Panc1 (cell line): Measurements from ENCODE around the gene C2CD2. TPM values are rescaled to one million over a fixed set of nuclear protein-coding genes. Genes with fewer than 3 reads are reported as not detected.

Source experiments
- ATAC-seq: fragments of 200-7000 bp; cut with Tn5 transposase; 2 replicates; pipeline ENCODE4 v1.9.1; 2020; ENCODE audit warnings: mild to moderate bottlenecking, moderate library complexity
- BruUV-seq: library from RNA; stranded (reverse); fragments of 400-500 nt; replicated peaks from 2 replicates; lab custom pipeline; 2021; lab: Mats Ljungman, UMichigan
- CTCF ChIA-PET: fragments of 300-600 bp; sonication (Branson Sonifier 250); formaldehyde crosslinking; loops from one replicate; lab custom pipeline; 2022; ENCODE audit warnings: antibody characterized with exemption; lab: Charles Lee
- POLR2A ChIA-PET: fragments of 300-600 bp; sonication (Branson Sonifier 250); formaldehyde crosslinking; loops from one replicate; lab custom pipeline; 2022; ENCODE audit warnings: antibody characterized with exemption; lab: Charles Lee
- DNase-seq: peaks from one replicate; pipeline ENCODE4 v3.0.0-alpha.2; 2010; ENCODE audit warnings: low read depth, low spot score
- H3K27ac ChIP-seq: 2 replicates; pipeline ENCODE4 v1.5.1; 2011; ENCODE audit warnings: mild to moderate bottlenecking, low read length, inconsistent platforms
- H3K27me3 ChIP-seq: fragments of 200-500 bp; sonication (Bioruptor generic); 2 replicates; pipeline ENCODE4 v1.6.0; 2014; ENCODE audit warnings: low read length, inconsistent platforms; ENCODE audit not compliant: control insufficient read depth, insufficient read depth
- H3K36me3 ChIP-seq: fragments of 200-500 bp; sonication (Bioruptor generic); 2 replicates; pipeline ENCODE4 v1.5.1; 2014; ENCODE audit warnings: inconsistent platforms, mild to moderate bottlenecking, low read length, moderate library complexity; ENCODE audit not compliant: control insufficient read depth, insufficient read depth
- H3K4me1 ChIP-seq: 2 replicates; pipeline ENCODE4 v1.5.1; 2011; ENCODE audit warnings: inconsistent platforms, mild to moderate bottlenecking, low read length, moderate library complexity; ENCODE audit not compliant: control insufficient read depth, insufficient read depth
- H3K4me3 ChIP-seq, 2 experiments: 2 replicates each; pipeline ENCODE4 v1.5.1; 2011 to 2012; ENCODE audit warnings: low read depth in 2 of 2, low read length in 2 of 2, mild to moderate bottlenecking in 2 of 2, inconsistent platforms in 1 of 2, moderate library complexity in 1 of 2
- H3K9me3 ChIP-seq: fragments of 200-500 bp; sonication (Bioruptor generic); 2 replicates; pipeline ENCODE4 v1.5.1; 2014; ENCODE audit warnings: low read depth, mild to moderate bottlenecking, inconsistent platforms, low read length, moderate library complexity; ENCODE audit not compliant: control insufficient read depth, insufficient read depth
- CTCF ChIP-seq: fragments of 450-650 bp; IDR thresholded peaks from 2 replicates; pipeline ENCODE4 v1.5.1; 2017; ENCODE audit warnings: mild to moderate bottlenecking
- POLR2AphosphoS5 ChIP-seq: IDR thresholded peaks from 2 replicates; pipeline ENCODE4 v1.6.1; 2012; ENCODE audit warnings: mild to moderate bottlenecking, low read depth, low read length, moderate library complexity
- REST ChIP-seq, 2 experiments: IDR thresholded peaks; 2 replicates each; pipeline ENCODE4 v1.6.1; 2011 to 2012; ENCODE audit warnings: low read depth in 2 of 2, control low read depth in 1 of 2, low read length in 1 of 2, mild to moderate bottlenecking in 1 of 2, moderate library complexity in 1 of 2; ENCODE audit not compliant: insufficient read depth in 1 of 2
- SIN3A ChIP-seq: IDR thresholded peaks from 2 replicates; pipeline ENCODE4 v1.6.1; 2012; ENCODE audit warnings: low read depth, mild to moderate bottlenecking, low read length, moderate library complexity, borderline replicate concordance; ENCODE audit not compliant: insufficient read depth
- TCF7L2 ChIP-seq: IDR thresholded peaks from 2 replicates; pipeline ENCODE4 v1.6.1; 2011; ENCODE audit warnings: mild to moderate bottlenecking, low read depth, low read length, inconsistent platforms
- in situ Hi-C: cut with HindIII; loops from 2 replicates; pipeline ENCODE4 v1.10.0; 2016; ENCODE audit warnings: low sequenced_read_pairs, low pct_unique_long_range_greater_than_20kb
- intact Hi-C: fragments of 100-400 bp; cut with micrococcal nuclease; formaldehyde crosslinking; loops from one replicate; pipeline ENCODE4 v1.10.0; 2022; ENCODE audit not compliant: unreplicated experiment
- total RNA-seq: library from RNA; stranded (reverse); gene quantifications from one replicate; pipeline ENCODE4 v1.2.1, GENCODE V29; 2021; ENCODE audit not compliant: unreplicated experiment

C2CD2 gene
- total RNA-seq, 1 experiment from 2014 or later = 14.0 TPM

- no peaks in the 10 kb centered on the region for H3K27me3 ChIP-seq
- no peak overlapping the region for H3K4me3 ChIP-seq
- no peak for TF ChIP-seq TCF7L2
- TF ChIP-seq CTCF = no peak
- no peak for TF ChIP-seq REST (IDR thresholded peaks at IDR 0.05; ENCODE audit: insufficient read depth in 1 of 2, low read depth in 2 of 2, low read length in 1 of 2)
- no peak for TF ChIP-seq SIN3A
- no peak for TF ChIP-seq POLR2AphosphoS5
- POLR2A ChIA-PET = no interaction called here
- ATAC-seq = no peak
- CTCF ChIA-PET = interaction anchor here (0.6 kb wide), 1 partner anchor 88 kb away, joined by 3 read pairs; no protein-coding TSS in a partner anchor
- intact Hi-C loops = no loop called here
- H3K4me1 ChIP-seq = peaks cover 8% of the 10 kb centered on the region
- BruUV-seq = no TSS peak
- DNase-seq = no peak
- no peak overlapping the region for H3K27ac ChIP-seq
- in situ Hi-C loops = no loop called here
- no peaks in the 10 kb centered on the region; the same call in 1 of the 2 replicates for H3K36me3 ChIP-seq
- no peaks in the 10 kb centered on the region for H3K9me3 ChIP-seq
Observed at GRCh38 chr21:41874611-41875010, 79.2 kb downstream of the C2CD2 start.

- DNase-seq (no peak), ATAC-seq (no peak)
- TF ChIP-seq POLR2AphosphoS5 = no peak
- TF ChIP-seq CTCF = no peak
- no peak for TF ChIP-seq REST (IDR thresholded peaks at IDR 0.05; ENCODE audit: insufficient read depth in 1 of 2, low read depth in 2 of 2, low read length in 1 of 2)
- no peak for TF ChIP-seq TCF7L2
- TF ChIP-seq SIN3A = no peak
- CTCF ChIA-PET = interaction anchor here (0.7 kb wide), 1 partner anchor 238 kb away, joined by 4 read pairs; no protein-coding TSS in a partner anchor
- intact Hi-C loops (no loop called here), in situ Hi-C loops (no loop called here)
- Histone ChIP-seq H3K9me3 (no peaks in the 10 kb centered on the region), H3K4me3 (no peak overlapping the region), H3K4me1 (peaks cover 8% of the 10 kb centered on the region), H3K36me3 (no peaks in the 10 kb centered on the region; the same call in 1 of the 2 replicates), H3K27ac (no peak overlapping the region), H3K27me3 (no peaks in the 10 kb centered on the region)
- POLR2A ChIA-PET = no interaction called here
- BruUV-seq = no TSS peak
Observed at GRCh38 chr21:41873426-41873825, 80.4 kb downstream of the C2CD2 start.
